HPDE6-E6E7 (cell line): ENCODE data around the gene CCDC194.
"Not testable (repeated sequence)": the region's sequence is repeated elsewhere in the genome, so short reads cannot be mapped to it uniquely, and the experiment has no call there.

Source experiments
- DNase-seq: peaks from one replicate; pipeline ENCODE4 v3.0.0; 2011; ENCODE audit warnings: missing footprints; ENCODE audit errors: extremely low spot score

Gene CCDC194

GRCh38 chr19:17370026-17370587, 23.9 kb downstream of the CCDC194 start:
- no peak for DNase-seq

- no peak for DNase-seq
These were observed 28.6 kb downstream of the CCDC194 start for GRCh38 chr19:17365361-17365760.

GRCh38 chr19:17363852-17364605, 30.0 kb downstream of the CCDC194 start:
- not testable (repeated sequence) for DNase-seq

- no peak for DNase-seq
These were observed 33.8 kb downstream of the CCDC194 start for GRCh38 chr19:17359905-17360800.

- DNase-seq: no peak
These were observed 35.6 kb downstream of the CCDC194 start for GRCh38 chr19:17358395-17358794.

- no peak for DNase-seq
These were observed 36.3 kb downstream of the CCDC194 start for GRCh38 chr19:17357724-17358123.

GRCh38 chr19:17357078-17357666, 36.8 kb downstream of the CCDC194 start:
- no peak for DNase-seq

GRCh38 chr19:17353386-17353785, 40.6 kb downstream of the CCDC194 start:
- no peak for DNase-seq

- no peak for DNase-seq
These were observed 41.3 kb downstream of the CCDC194 start for GRCh38 chr19:17352608-17353280.

- no peak for DNase-seq
These were observed 42.1 kb downstream of the CCDC194 start for GRCh38 chr19:17351815-17352435.

GRCh38 chr19:17348700-17349099, 45.3 kb downstream of the CCDC194 start:
- DNase-seq: no peak

GRCh38 chr19:17347877-17348276, 46.1 kb downstream of the CCDC194 start:
- DNase-seq: no peak

GRCh38 chr19:17347361-17347760, 46.6 kb downstream of the CCDC194 start:
- DNase-seq: no peak

- peak; percentile 78 for DNase-seq
These were observed 47.8 kb downstream of the CCDC194 start for GRCh38 chr19:17346109-17346671.

- no peak for DNase-seq
These were observed 52.2 kb downstream of the CCDC194 start for GRCh38 chr19:17341845-17342244.

- DNase-seq: no peak
These were observed 52.6 kb downstream of the CCDC194 start for GRCh38 chr19:17341386-17341785.

GRCh38 chr19:17340871-17341357, 53.1 kb downstream of the CCDC194 start:
- no peak for DNase-seq
